CD4-positive, alpha-beta T cell treated with Interleukin-17A for 1 hour (primary cell): ENCODE data around the gene GLT6D1.

Source experiments
- DNase-seq: peaks from one replicate; pipeline ENCODE4 v3.0.0-alpha.2; 2020

The GLT6D1 gene

GRCh38 chr9:135582966-135583687 lies 56.2 kb downstream of the GLT6D1 start:
- no peak for DNase-seq

- DNase-seq = no peak
Observed at GRCh38 chr9:135582541-135582940, 56.8 kb downstream of the GLT6D1 start.

- DNase-seq = no peak
Observed at GRCh38 chr9:135581636-135582426, 57.5 kb downstream of the GLT6D1 start.

GRCh38 chr9:135580664-135581380 lies 58.5 kb downstream of the GLT6D1 start:
- no peak for DNase-seq

- no peak for DNase-seq
Observed at GRCh38 chr9:135579889-135580660, 59.3 kb downstream of the GLT6D1 start.

GRCh38 chr9:135579356-135579755 lies 60.0 kb downstream of the GLT6D1 start:
- DNase-seq = no peak

- DNase-seq = no peak
Observed at GRCh38 chr9:135577256-135577655, 62.1 kb downstream of the GLT6D1 start.

- DNase-seq = no peak
Observed at GRCh38 chr9:135575995-135576631, 63.2 kb downstream of the GLT6D1 start.

GRCh38 chr9:135574943-135575342 lies 64.4 kb downstream of the GLT6D1 start:
- DNase-seq = no peak

GRCh38 chr9:135574331-135574730 lies 65.0 kb downstream of the GLT6D1 start:
- DNase-seq = no peak
